ENCODE data around the gene RNF220.

GRCh38 chr1:44565833-44566232, 160.8 kb downstream of the RNF220 start:
- no peak for TF ChIP-seq CTCF (IDR thresholded peaks at IDR 0.05; ENCODE audit: poor library complexity)
- no peak for TF ChIP-seq EZH2phosphoT487 (IDR thresholded peaks at IDR 0.05; ENCODE audit: low read depth, severe bottlenecking, unreplicated experiment)
